NCI-H1436 treated with DMSO at 0.1 percent for 48 hours (cell line): ENCODE measurements around the gene HLA-G.
"Not testable (repeated sequence)": the region's sequence is repeated elsewhere in the genome, so short reads cannot be mapped to it uniquely, and the experiment has no call there.

ENCODE experiments used
- DNase-seq: peaks from one replicate; lab custom pipeline; 2025; lab: John Stamatoyannopoulos, UW

Gene HLA-G

DNA sequence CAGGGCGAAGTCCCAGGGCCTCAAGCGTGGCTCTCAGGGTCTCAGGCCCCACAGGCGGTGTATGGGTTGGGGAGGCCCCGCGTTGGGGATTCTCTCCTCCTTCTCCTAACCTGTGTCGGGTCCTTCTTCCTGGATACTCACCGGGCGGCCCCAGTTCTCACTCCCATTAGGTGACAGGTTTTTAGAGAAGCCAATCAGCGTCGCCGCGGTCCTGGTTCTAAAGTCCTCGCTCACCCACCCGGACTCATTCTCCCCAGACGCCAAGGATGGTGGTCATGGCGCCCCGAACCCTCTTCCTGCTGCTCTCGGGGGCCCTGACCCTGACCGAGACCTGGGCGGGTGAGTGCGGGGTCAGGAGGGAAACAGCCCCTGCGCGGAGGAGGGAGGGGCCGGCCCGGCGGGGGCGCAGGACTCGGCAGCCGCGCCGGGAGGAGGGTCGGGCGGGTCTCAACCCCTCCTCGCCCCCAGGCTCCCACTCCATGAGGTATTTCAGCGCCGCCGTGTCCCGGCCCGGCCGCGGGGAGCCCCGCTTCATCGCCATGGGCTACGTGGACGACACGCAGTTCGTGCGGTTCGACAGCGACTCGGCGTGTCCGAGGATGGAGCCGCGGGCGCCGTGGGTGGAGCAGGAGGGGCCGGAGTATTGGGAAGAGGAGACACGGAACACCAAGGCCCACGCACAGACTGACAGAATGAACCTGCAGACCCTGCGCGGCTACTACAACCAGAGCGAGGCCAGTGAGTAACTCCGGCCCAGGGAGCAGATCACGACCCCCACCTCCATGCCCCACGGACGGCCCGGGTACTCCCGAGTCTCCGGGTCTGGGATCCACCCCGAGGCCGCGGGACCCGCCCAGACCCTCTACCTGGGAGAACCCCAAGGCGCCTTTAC, at the start of gene HLA-G:
HLA-G (plus strand) TSS at position 247 of the 892 bp plus-strand sequence; CDS start at position 267, 20 bp downstream.
- DNase-seq = no peak

DNA sequence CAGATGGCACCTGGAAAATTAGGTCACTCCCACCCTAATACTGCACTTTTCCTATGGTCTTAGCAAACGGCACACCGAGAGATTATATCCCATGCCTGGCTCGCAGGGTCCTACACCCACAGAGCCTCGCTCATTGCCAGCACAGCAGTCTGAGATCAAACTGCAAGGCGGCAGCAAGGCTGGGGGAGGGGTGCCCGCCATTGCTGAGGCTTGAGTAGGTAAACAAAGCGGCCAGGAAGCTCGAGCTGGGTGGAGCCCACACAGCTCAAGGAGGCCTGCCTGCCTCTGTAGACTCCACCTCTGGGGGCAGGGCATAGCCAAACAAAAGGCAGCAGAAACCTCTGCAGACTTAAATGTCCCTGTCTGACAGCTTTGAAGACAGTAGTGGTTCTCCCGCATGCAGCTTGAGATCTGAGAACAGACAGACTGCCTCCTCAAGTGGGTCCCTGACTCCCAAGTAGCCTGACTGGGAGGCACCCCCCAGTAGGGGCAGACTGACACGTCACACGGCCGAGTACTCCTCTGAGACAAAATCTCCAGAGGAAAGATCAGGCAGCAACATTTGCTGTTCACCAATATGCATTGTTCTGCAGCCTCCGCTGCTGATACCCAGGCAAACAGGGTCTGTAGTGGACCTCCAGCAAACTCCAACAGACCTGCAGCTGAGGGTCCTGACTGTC, 47.5 kb upstream of the HLA-G start:
- DNase-seq = not testable (repeated sequence)

- no peak for DNase-seq
Measured at GRCh38 chr6:29789176-29789575, 38.4 kb upstream of the HLA-G start.

- DNase-seq = no peak
Measured at GRCh38 chr6:29790626-29791025, 37.0 kb upstream of the HLA-G start.

GRCh38 chr6:29791162-29791561, 36.5 kb upstream of the HLA-G start:
- no peak for DNase-seq

GRCh38 chr6:29791786-29792122, 35.9 kb upstream of the HLA-G start:
- no peak for DNase-seq

DNA sequence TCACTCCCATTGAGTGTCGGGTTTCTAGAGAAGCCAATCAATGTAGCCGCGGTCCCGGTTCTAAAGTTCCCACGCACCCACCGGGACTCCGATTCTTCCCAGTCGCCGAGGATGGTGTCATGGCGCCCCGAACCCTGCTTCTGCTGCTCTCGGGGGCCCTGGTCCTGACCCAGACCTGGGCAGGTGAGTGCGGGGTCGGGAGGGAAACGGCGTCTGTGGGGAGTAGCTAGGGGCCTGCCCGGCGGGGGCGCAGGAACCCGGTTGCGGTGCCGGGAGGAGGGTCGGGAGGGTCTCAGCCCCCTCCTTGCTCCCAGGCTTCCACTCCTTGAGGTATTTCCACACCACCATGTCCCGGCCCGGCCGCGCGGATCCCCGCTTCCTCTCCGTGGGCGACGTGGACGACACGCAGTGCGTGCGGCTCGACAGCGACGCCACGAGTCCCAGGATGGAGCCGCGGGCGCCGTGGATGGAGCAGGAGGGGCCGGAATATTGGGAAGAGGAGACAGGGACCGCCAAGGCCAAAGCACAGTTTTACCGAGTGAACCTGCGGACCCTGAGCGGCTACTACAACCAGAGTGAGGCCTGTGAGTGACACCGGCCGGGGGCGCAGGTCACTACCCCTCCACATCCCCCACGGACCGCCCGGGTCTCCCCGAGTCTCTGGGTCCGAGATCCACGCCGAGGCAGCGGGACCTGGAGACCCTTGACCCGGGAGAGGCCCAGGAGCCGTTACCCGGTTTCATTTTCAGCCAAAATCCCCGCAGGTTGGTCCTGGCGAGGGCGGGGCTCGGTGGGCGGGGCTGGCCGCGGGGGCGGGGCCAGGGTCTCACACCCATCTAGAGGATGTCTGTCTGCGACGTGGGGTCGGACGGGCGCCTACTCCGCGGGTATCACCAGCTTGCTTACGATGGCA, 35.2 kb upstream of the HLA-G start:
- no peak for DNase-seq

GRCh38 chr6:29793036-29793356, 34.6 kb upstream of the HLA-G start:
- no peak for DNase-seq

DNA sequence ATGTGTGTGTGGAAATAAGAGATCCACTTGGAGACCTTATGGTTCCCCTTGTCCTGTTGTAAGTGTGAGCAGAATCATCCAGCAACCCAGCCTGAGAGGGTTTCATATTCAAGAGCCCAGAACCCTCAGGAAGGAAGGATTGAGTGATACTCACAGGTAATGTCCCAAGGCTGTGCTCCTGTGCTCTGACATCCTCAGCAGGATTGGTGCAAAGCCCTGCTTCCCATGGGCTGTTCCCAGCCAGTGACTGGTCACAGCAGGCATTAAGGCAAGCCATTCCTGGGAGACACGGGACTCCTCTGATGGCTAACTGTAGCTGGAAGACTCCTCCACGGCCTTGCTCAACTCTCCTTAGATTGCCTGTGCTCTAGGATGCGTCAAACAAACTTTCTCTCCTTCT, 33.8 kb upstream of the HLA-G start:
- no peak for DNase-seq

- no peak for DNase-seq
Measured at GRCh38 chr6:29796026-29796425, 31.6 kb upstream of the HLA-G start.

DNA sequence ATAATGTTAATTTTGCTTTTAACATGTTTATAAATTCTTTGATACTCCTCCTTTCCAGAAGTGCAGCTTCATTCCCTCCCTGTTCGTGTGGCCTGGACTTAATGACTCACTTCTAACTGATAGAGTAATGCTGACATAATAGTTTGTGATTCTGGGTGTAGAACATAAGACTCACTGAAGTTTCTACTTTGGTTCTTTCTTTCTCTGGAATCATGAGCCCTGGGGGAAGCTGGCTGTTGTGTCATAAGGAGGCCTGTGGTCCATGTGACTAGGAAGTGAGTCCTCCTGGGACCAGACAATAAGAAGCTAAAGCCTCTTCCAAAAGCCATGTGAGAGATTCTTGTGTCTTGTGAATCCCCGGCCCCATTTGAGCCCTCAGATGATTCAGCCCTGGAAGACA, 30.5 kb upstream of the HLA-G start:
- DNase-seq = no peak

GRCh38 chr6:29797966-29798365, 29.7 kb upstream of the HLA-G start:
- DNase-seq = no peak

GRCh38 chr6:29800254-29800653, 27.4 kb upstream of the HLA-G start:
- DNase-seq = no peak

GRCh38 chr6:29806387-29806786, 21.2 kb upstream of the HLA-G start:
- no peak for DNase-seq

DNA sequence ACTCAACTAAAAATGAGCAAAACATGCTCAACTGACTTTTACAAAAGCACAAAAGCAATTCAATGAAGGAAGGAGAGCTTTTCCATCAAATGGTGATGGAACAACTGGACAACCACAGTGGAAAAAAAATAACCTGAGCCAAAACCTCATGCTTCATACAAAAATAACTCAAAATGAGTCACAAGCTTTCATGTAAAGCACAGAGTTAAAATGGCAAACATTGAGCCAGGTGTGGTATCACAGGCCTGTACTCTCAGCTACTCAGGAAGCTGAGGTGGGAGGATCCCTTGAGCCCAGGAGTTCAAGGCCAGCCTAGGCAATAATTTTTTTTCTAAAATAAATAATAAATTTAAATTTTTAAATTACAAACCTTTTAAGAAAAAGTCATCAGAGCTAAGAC, 18.4 kb upstream of the HLA-G start:
- no peak for DNase-seq

GRCh38 chr6:29810371-29810770, 17.3 kb upstream of the HLA-G start:
- no peak for DNase-seq

- no peak for DNase-seq
Measured at GRCh38 chr6:29811377-29811776, 16.2 kb upstream of the HLA-G start.

DNA sequence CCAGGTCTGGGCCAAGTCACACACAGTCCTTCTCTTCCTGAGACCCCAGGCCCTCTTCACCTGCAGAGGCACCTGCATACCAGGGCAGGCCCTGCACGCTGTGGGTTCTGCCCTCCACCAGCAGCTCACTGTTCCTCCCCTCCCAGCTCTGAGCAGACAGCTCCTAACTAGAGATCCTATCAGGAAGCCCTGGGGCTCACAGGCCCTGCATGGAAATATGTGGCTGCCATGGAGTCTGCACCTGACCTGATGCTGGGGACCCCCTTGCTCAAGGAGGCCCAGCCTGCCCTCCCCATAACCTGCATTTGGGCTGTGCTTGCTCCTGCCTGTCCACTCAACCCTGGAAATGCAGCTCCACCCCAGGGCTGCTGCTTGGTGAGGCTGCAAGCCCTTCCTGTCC, 14.6 kb upstream of the HLA-G start:
- no peak for DNase-seq

GRCh38 chr6:29813809-29814208, 13.8 kb upstream of the HLA-G start:
- DNase-seq = no peak

DNA sequence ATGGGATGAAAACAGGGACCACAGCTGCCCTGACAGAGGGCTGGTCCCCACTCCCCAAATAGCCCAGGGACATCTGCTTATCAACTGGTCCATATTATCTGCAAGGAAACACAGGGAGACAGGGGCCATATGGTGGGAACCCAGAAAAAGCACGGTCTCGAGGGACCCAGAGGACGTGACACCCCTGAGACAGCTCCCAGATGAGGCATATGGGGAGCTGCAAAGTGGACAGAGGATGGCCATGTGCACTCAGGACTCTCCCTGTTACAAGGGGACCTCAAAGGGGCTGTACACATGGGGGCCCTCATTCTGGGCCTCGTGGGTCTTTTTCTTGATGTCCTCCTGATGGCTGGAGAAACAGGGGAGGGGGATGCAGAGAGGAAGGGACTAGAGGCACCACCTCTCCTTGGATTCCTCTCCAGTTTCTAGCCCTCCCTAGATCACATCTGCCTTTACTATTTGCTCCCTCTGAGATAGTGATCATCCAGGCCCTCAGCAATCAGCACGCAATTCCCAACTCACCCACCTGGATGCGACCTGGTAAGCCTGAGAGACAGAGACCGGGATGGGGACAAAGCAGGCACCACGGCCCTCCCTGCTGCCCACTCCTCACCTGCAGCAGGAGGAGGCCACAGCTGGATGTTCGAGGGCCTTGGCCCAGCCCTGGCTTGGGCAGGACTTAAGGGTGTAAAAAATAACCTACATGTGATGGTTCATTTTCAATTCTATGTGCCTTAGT, 13.1 kb upstream of the HLA-G start:
- no peak for DNase-seq

DNA sequence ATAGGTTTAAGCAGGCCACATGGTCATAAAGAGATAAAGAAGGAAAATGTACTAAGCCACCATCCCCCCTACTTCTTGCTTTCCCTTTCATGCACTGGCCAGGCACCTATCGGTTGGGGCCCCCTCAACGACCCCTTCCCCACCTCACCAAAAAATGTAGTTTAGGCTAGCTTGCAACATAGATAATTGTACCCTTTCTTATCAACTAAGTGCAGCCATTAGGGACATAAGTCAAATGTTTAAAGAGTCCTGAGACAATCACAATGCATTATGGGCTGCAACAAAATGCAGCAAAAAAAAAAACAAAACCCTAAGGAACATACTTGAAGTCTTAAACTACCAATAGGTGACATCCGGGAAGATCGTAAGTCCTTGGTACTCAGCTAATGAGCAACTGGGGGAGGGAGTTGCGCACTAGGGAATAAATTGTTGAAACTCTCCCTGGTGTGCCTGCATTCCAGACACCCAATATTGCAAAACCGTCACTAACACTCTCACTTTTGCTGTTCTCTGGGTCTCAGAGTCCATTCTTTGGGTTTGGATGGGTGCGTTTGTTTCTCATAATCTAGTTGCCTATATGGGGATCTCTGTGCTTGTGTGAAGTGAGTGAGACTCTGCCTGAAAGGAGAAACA, 12.4 kb upstream of the HLA-G start:
- no peak for DNase-seq
